Measurements from ENCODE around the gene TMEM54. TPM values are rescaled to one million over a fixed set of nuclear protein-coding genes. Genes with fewer than 3 reads are reported as not detected.
A peak's percentile ranks its signal among the peaks of the same experiment; 100 is the strongest.

TMEM54 gene
- total RNA-seq, 1 donor from 2014 or later: 0.49 TPM

GRCh38 chr1:32928285-32928684 is 27.1 kb upstream of the TMEM54 start:
- Mint-ChIP-seq H3K9me3 (ENCODE audit: unreplicated experiment) (no peaks in the 10 kb centered on the region), H3K27me3 (ENCODE audit: unreplicated experiment) (peaks cover 16% of the 10 kb centered on the region), H3K36me3 (ENCODE audit: low read depth, unreplicated experiment) (no peaks in the 10 kb centered on the region), H3K27ac (ENCODE audit: unreplicated experiment) (no peak overlapping the region), H3K4me1 (ENCODE audit: unreplicated experiment) (peaks cover 16% of the 10 kb centered on the region), H3K4me3 (ENCODE audit: unreplicated experiment) (no peak overlapping the region)
- no peak for TF ChIP-seq CTCF (IDR thresholded peaks at IDR 0.05; ENCODE audit: unreplicated experiment)
- DNase-seq (ENCODE audit: low spot score): no peak

- no peak for TF ChIP-seq CTCF (IDR thresholded peaks at IDR 0.05; ENCODE audit: unreplicated experiment)
- Mint-ChIP-seq H3K27ac (ENCODE audit: unreplicated experiment) (no peak overlapping the region), H3K27me3 (ENCODE audit: unreplicated experiment) (peaks cover 14% of the 10 kb centered on the region), H3K4me3 (ENCODE audit: unreplicated experiment) (no peak overlapping the region), H3K36me3 (ENCODE audit: low read depth, unreplicated experiment) (no peaks in the 10 kb centered on the region), H3K9me3 (ENCODE audit: unreplicated experiment) (no peaks in the 10 kb centered on the region), H3K4me1 (ENCODE audit: unreplicated experiment) (peaks cover 16% of the 10 kb centered on the region)
- DNase-seq (ENCODE audit: low spot score): no peak
Observed at GRCh38 chr1:32927441-32927840, 26.3 kb upstream of the TMEM54 start.

- H3K9me3 Mint-ChIP-seq (ENCODE audit: unreplicated experiment): no peaks in the 10 kb centered on the region
- no peak overlapping the region for H3K27ac Mint-ChIP-seq (ENCODE audit: unreplicated experiment)
- peaks cover 16% of the 10 kb centered on the region for H3K4me1 Mint-ChIP-seq (ENCODE audit: unreplicated experiment)
- no peak overlapping the region for H3K4me3 Mint-ChIP-seq (ENCODE audit: unreplicated experiment)
- DNase-seq (ENCODE audit: low spot score): no peak
- no peaks in the 10 kb centered on the region for H3K36me3 Mint-ChIP-seq (ENCODE audit: low read depth, unreplicated experiment)
- TF ChIP-seq CTCF (IDR thresholded peaks at IDR 0.05; ENCODE audit: unreplicated experiment): no peak
- H3K27me3 Mint-ChIP-seq (ENCODE audit: unreplicated experiment): peaks cover 19% of the 10 kb centered on the region
Observed at GRCh38 chr1:32926562-32926961, 25.4 kb upstream of the TMEM54 start.

- H3K36me3 Mint-ChIP-seq (ENCODE audit: low read depth, unreplicated experiment): no peaks in the 10 kb centered on the region
- H3K4me3 Mint-ChIP-seq (ENCODE audit: unreplicated experiment): peak overlapping the region; percentile 62
- H3K27me3 Mint-ChIP-seq (ENCODE audit: unreplicated experiment): peaks cover 19% of the 10 kb centered on the region
- no peaks in the 10 kb centered on the region for H3K9me3 Mint-ChIP-seq (ENCODE audit: unreplicated experiment)
- peak; percentile 43 for DNase-seq (ENCODE audit: low spot score)
- no peak overlapping the region for H3K27ac Mint-ChIP-seq (ENCODE audit: unreplicated experiment)
- H3K4me1 Mint-ChIP-seq (ENCODE audit: unreplicated experiment): peaks cover 16% of the 10 kb centered on the region
- no peak for TF ChIP-seq CTCF (IDR thresholded peaks at IDR 0.05; ENCODE audit: unreplicated experiment)
Observed at GRCh38 chr1:32925403-32926162, 24.4 kb upstream of the TMEM54 start.

- Mint-ChIP-seq H3K4me3 (ENCODE audit: unreplicated experiment) (peak overlapping the region; percentile 62), H3K4me1 (ENCODE audit: unreplicated experiment) (peaks cover 16% of the 10 kb centered on the region), H3K27ac (ENCODE audit: unreplicated experiment) (no peak overlapping the region), H3K9me3 (ENCODE audit: unreplicated experiment) (no peaks in the 10 kb centered on the region), H3K36me3 (ENCODE audit: low read depth, unreplicated experiment) (no peaks in the 10 kb centered on the region), H3K27me3 (ENCODE audit: unreplicated experiment) (peaks cover 19% of the 10 kb centered on the region)
- DNase-seq (ENCODE audit: low spot score): peak; percentile 42
- no peak for TF ChIP-seq CTCF (IDR thresholded peaks at IDR 0.05; ENCODE audit: unreplicated experiment)
Observed at GRCh38 chr1:32924881-32925344, 23.7 kb upstream of the TMEM54 start.

All from endothelial cell (in vitro differentiated cells).